ENCODE measurements around the gene CNOT9.

- TF ChIP-seq, protein P1, sequence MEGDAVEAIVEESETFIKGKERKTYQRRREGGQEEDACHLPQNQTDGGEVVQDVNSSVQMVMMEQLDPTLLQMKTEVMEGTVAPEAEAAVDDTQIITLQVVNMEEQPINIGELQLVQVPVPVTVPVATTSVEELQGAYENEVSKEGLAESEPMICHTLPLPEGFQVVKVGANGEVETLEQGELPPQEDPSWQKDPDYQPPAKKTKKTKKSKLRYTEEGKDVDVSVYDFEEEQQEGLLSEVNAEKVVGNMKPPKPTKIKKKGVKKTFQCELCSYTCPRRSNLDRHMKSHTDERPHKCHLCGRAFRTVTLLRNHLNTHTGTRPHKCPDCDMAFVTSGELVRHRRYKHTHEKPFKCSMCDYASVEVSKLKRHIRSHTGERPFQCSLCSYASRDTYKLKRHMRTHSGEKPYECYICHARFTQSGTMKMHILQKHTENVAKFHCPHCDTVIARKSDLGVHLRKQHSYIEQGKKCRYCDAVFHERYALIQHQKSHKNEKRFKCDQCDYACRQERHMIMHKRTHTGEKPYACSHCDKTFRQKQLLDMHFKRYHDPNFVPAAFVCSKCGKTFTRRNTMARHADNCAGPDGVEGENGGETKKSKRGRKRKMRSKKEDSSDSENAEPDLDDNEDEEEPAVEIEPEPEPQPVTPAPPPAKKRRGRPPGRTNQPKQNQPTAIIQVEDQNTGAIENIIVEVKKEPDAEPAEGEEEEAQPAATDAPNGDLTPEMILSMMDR (IDR thresholded peaks at IDR 0.05): no peak
- TF ChIP-seq POLR2A (IDR thresholded peaks at IDR 0.05): no peak
Observed at GRCh38 chr2:218627939-218628338, 59.3 kb downstream of the CNOT9 start.
